OCI-LY3 (cell line): ENCODE data around the gene STAT5B.
"Not testable (repeated sequence)": the region's sequence is repeated elsewhere in the genome, so short reads cannot be mapped to it uniquely, and the experiment has no call there.

Source experiments
- CTCF ChIP-seq: fragments of 200-600, 300-600 bp; sonication (generic); IDR thresholded peaks from 2 replicates; pipeline ENCODE4 v1.5.1; 2014; ENCODE audit warnings: antibody characterized with exemption, low read length, low read depth
- EZH2phosphoT487 ChIP-seq: fragments of 200-600 bp; shearing (Covaris generic); IDR thresholded peaks from 2 replicates; pipeline ENCODE4 v1.6.1; 2018; ENCODE audit warnings: antibody characterized with exemption, mixed run types, low read depth

GRCh38 chr17:42206153-42206612, 70.0 kb downstream of the STAT5B start:
- not testable (repeated sequence) for TF ChIP-seq CTCF, EZH2phosphoT487
